ENCODE measurements around the gene GCLC. TPM values are rescaled to one million over a fixed set of nuclear protein-coding genes. Genes with fewer than 3 reads are reported as not detected.
A peak's percentile ranks its signal among the peaks of the same experiment; 100 is the strongest.

GCLC gene
- total and polyA plus RNA-seq, 2 experiments from 2014 or later = 16.9 to 40.3 TPM

DNA sequence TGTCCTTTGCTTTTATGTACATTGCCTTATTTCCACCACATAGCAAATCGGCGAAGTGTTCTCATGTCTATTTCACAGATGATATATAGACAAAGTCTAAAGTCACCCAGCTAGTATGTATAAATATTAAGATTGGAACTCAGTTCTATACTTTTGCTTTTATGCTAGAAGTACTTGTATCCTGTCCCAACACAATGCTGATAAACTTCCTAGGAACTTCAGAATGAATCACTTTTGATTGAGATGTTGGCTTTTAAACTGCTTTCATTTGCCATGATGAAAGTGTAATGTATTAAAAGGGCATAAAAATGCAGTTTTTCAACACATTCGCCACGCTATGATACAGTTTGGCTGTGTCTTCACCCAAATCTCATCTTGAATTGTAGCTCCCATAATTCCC is 50.8 kb downstream of the GCLC start:
- Histone ChIP-seq H3K36me3 (ENCODE audit: insufficient read depth) (0 out of 2 replicates have a peak, but pooled peaks cover 8% of the 10 kb centered on the region), H3K4me3 (no peak overlapping the region), H2AFZ (no peak overlapping the region), H3K27ac (ENCODE audit: low read depth) (no peak overlapping the region), H3K4me2 (no peak overlapping the region), H3K4me1 (ENCODE audit: insufficient read depth) (0 out of 2 replicates have a peak, but pooled peaks cover 2% of the 10 kb centered on the region), H3K9me2 (ENCODE audit: insufficient read depth) (no peaks in the 10 kb centered on the region), H4K20me1 (replicated peaks; ENCODE audit: insufficient read depth) (peaks cover 2% of the 10 kb centered on the region; the same call in 1 of the 2 replicates), H3K79me2 (replicated peaks; ENCODE audit: insufficient read depth) (no peaks in the 10 kb centered on the region), H3F3A (replicated peaks; ENCODE audit: low read depth) (no peaks in the 10 kb centered on the region), H3K27me3 (ENCODE audit: insufficient read depth) (no peaks in the 10 kb centered on the region)
- DNase-seq (ENCODE audit: low spot score) = no peak
- no peak overlapping the region for H3K27ac Mint-ChIP-seq
- peaks cover 3% of the 10 kb centered on the region; the same call in 1 of the 3 replicates for H3K9me3 Mint-ChIP-seq
- peaks cover 12% of the 10 kb centered on the region; the same call in 2 of the 3 replicates for H3K36me3 Mint-ChIP-seq (ENCODE audit: low read depth)
- peaks cover 5% of the 10 kb centered on the region; the same call in 2 of the 3 replicates for H3K4me1 Mint-ChIP-seq
- TF ChIP-seq STAT1 (IDR thresholded peaks at IDR 0.05; ENCODE audit: unreplicated experiment) = no peak
- H3K27me3 Mint-ChIP-seq (ENCODE audit: insufficient read depth, low read depth, poor library complexity) = no peaks in the 10 kb centered on the region
- H3K4me3 Mint-ChIP-seq = no peak overlapping the region
- no peak for ATAC-seq

DNA sequence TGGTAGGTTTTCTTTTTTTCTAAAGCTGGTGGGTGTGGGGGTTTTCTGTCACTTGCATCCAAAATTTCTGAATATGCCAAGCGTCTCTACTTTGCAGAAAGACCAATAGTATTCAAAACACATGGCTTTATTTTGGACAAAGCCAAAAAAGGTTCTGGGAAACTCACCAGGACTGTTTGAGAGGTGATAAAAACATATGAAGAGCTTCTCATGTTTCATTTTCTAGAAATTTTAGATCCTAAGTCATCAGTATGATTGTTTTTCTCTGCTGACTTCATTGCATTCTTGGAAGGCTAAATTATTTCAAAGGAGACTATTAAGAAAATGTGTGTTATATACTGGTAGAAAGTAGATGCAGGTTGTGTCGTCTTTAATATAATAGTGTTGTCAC is 51.3 kb downstream of the GCLC start:
- no peaks in the 10 kb centered on the region for H3K9me2 ChIP-seq (ENCODE audit: insufficient read depth)
- no peaks in the 10 kb centered on the region for H3K79me2 ChIP-seq (replicated peaks; ENCODE audit: insufficient read depth)
- no peak for TF ChIP-seq CREB1 (CRISPR knock-in tag; IDR thresholded peaks at IDR 0.05; ENCODE audit: low read depth)
- no peak for TF ChIP-seq STAT1 (IDR thresholded peaks at IDR 0.05; ENCODE audit: unreplicated experiment)
- TF ChIP-seq, protein P1, sequence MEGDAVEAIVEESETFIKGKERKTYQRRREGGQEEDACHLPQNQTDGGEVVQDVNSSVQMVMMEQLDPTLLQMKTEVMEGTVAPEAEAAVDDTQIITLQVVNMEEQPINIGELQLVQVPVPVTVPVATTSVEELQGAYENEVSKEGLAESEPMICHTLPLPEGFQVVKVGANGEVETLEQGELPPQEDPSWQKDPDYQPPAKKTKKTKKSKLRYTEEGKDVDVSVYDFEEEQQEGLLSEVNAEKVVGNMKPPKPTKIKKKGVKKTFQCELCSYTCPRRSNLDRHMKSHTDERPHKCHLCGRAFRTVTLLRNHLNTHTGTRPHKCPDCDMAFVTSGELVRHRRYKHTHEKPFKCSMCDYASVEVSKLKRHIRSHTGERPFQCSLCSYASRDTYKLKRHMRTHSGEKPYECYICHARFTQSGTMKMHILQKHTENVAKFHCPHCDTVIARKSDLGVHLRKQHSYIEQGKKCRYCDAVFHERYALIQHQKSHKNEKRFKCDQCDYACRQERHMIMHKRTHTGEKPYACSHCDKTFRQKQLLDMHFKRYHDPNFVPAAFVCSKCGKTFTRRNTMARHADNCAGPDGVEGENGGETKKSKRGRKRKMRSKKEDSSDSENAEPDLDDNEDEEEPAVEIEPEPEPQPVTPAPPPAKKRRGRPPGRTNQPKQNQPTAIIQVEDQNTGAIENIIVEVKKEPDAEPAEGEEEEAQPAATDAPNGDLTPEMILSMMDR (conservative IDR thresholded peaks at IDR 0.05; ENCODE audit: low read depth in 2 of 2) = no peak
- TF ChIP-seq ZNF114 (CRISPR knock-in tag; IDR thresholded peaks at IDR 0.05) = no peak
- H3K27ac ChIP-seq (ENCODE audit: low read depth) = no peak overlapping the region
- no peak overlapping the region for H3K4me2 ChIP-seq
- H3K9me3 Mint-ChIP-seq = peaks cover 3% of the 10 kb centered on the region; the same call in 1 of the 3 replicates
- H3K4me3 ChIP-seq = no peak overlapping the region
- no peak overlapping the region for H3K4me3 Mint-ChIP-seq
- H4K20me1 ChIP-seq (replicated peaks; ENCODE audit: insufficient read depth) = peaks cover under 1% of the 10 kb centered on the region; the same call in 1 of the 2 replicates
- H3K27ac Mint-ChIP-seq = no peak overlapping the region
- H3K4me1 ChIP-seq (ENCODE audit: insufficient read depth) = 0 out of 2 replicates have a peak, but pooled peaks cover 2% of the 10 kb centered on the region
- DNase-seq (ENCODE audit: low spot score) = no peak
- peaks cover 5% of the 10 kb centered on the region; the same call in 2 of the 3 replicates for H3K4me1 Mint-ChIP-seq
- no peaks in the 10 kb centered on the region for H3K27me3 ChIP-seq (ENCODE audit: insufficient read depth)
- 0 out of 2 replicates have a peak, but pooled peaks cover 3% of the 10 kb centered on the region for H3K36me3 ChIP-seq (ENCODE audit: insufficient read depth)
- no peaks in the 10 kb centered on the region for H3F3A ChIP-seq (replicated peaks; ENCODE audit: low read depth)
- peaks cover under 1% of the 10 kb centered on the region for H3K27me3 Mint-ChIP-seq (ENCODE audit: insufficient read depth, low read depth, poor library complexity)
- peaks cover 8% of the 10 kb centered on the region; the same call in 2 of the 3 replicates for H3K36me3 Mint-ChIP-seq (ENCODE audit: low read depth)
- ATAC-seq = no peak
- no peak overlapping the region for H2AFZ ChIP-seq

DNA sequence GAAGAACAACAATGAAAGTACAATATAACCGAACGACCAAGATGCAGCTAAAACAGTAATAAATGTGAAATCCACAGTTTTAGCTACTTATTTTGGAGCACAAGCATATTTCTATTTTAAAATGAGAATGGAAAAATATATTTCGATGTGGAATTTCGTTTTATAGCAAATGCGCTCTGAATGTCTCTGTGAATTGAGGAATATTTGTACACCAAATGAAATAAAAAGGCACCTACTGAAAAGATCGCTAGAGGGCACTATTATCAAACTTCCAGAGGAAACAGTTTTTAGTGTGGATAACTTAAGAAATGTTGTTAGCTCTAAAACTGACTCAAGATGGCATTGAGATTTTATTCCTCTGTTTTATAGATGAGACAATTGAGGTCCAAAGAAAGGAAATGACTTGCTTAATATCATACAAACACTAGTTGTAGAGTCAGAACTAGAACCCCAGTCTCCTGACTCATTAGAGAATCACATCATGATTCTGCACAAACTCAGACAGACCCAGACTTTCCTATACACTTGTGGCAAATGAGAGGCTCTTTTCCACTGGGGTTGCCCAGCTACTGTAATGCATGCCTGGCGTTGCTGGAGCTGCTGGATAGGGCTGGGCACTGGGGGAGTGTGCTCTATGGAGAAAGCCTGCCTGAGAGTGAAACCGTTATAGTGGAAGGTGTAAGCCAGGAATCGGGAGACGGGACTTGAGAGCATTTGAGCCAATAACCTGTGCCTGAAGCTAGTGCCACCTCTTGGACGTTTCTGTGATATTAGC is 51.9 kb downstream of the GCLC start:
- Histone ChIP-seq H3K36me3 (ENCODE audit: insufficient read depth) (no peaks in the 10 kb centered on the region), H3K9me2 (ENCODE audit: insufficient read depth) (no peaks in the 10 kb centered on the region), H3F3A (replicated peaks; ENCODE audit: low read depth) (no peaks in the 10 kb centered on the region), H4K20me1 (replicated peaks; ENCODE audit: insufficient read depth) (no peaks in the 10 kb centered on the region; the same call in 1 of the 2 replicates), H3K27me3 (ENCODE audit: insufficient read depth) (no peaks in the 10 kb centered on the region), H3K27ac (ENCODE audit: low read depth) (no peak overlapping the region), H3K4me2 (no peak overlapping the region), H2AFZ (no peak overlapping the region), H3K4me1 (ENCODE audit: insufficient read depth) (0 out of 2 replicates have a peak, but pooled peaks cover 2% of the 10 kb centered on the region), H3K4me3 (no peak overlapping the region), H3K79me2 (replicated peaks; ENCODE audit: insufficient read depth) (no peaks in the 10 kb centered on the region)
- TF ChIP-seq, protein P1 (conservative IDR thresholded peaks at IDR 0.05; ENCODE audit: low read depth in 2 of 2) = peak; percentile 67 to 86
- no peak for TF ChIP-seq NANOG (IDR thresholded peaks at IDR 0.05; ENCODE audit: borderline replicate concordance)
- peak; percentile 78 for DNase-seq (ENCODE audit: low spot score)
- H3K27ac Mint-ChIP-seq = peak overlapping the region; percentile 47; the same call in 1 of the 2 replicates
- ATAC-seq = peak; percentile 81
- peaks cover 2% of the 10 kb centered on the region for H3K27me3 Mint-ChIP-seq (ENCODE audit: insufficient read depth, low read depth, poor library complexity)
- H3K36me3 Mint-ChIP-seq (ENCODE audit: low read depth) = peaks cover 4% of the 10 kb centered on the region; the same call in 2 of the 3 replicates
- peaks cover 3% of the 10 kb centered on the region; the same call in 1 of the 3 replicates for H3K9me3 Mint-ChIP-seq
- peaks cover 5% of the 10 kb centered on the region; the same call in 2 of the 3 replicates for H3K4me1 Mint-ChIP-seq
- H3K4me3 Mint-ChIP-seq = no peak overlapping the region
